ENCODE data around the gene IGFBP7.

GRCh38 chr4:56981795-56982201 is 128.4 kb downstream of the IGFBP7 start:
- TF ChIP-seq EZH2 (IDR thresholded peaks at IDR 0.05), result no peak
- TF ChIP-seq POLR2AphosphoS5 (IDR thresholded peaks at IDR 0.05; ENCODE audit: borderline replicate concordance, low read depth, low read length), result no peak
